Peyer's patch (tissue), 4 donors: ENCODE measurements around the gene SMIM20.

Source experiments
- CTCF ChIP-seq, 6 experiments: fragments of 450-650 bp in 4 of 6; fragments of 200-600 bp in 2 of 6; sonication (generic) in 1 of 6; IDR thresholded peaks; one replicate each; pipeline ENCODE4 v1.5.1; 2017 to 2019; ENCODE audit warnings: antibody characterized with exemption in 6 of 6, mild to moderate bottlenecking in 3 of 6, moderate library complexity in 1 of 6
- POLR2A ChIP-seq, 2 donors: fragments of 450-650 bp; IDR thresholded peaks; one replicate each; pipeline ENCODE4 v1.5.1; 2017; ENCODE audit warnings: antibody characterized with exemption in 2 of 2, mild to moderate bottlenecking in 2 of 2, moderate library complexity in 2 of 2

GRCh38 chr4:25905371-25905770 is 8.6 kb upstream of the SMIM20 start:
- TF ChIP-seq POLR2A (IDR thresholded peaks at IDR 0.05) (no peak), CTCF (IDR thresholded peaks at IDR 0.05) (no peak)
